Measurements from ENCODE around the gene ACAT1. TPM values are rescaled to one million over a fixed set of nuclear protein-coding genes. Genes with fewer than 3 reads are reported as not detected.

Gene ACAT1
- 182 TPM for total RNA-seq

GRCh38 chr11:108121274-108122155 lies at the start of gene ACAT1:
Gene ACAT1, plus strand, starts transcription at chr11:108121567. Its CDS starts 40 bp downstream, at chr11:108121607.

Other genes with a start within 250 kb of the ACAT1 start
- 16.5 TPM for gene RAB39A, start 193.1 kb upstream of the ACAT1 start, total RNA-seq
- gene CUL5, start 112.7 kb upstream of the ACAT1 start, total RNA-seq = 77.5 TPM
- gene NPAT, start 101.1 kb downstream of the ACAT1 start, total RNA-seq = 35.0 TPM
- 189 TPM for gene ATM, start 101.5 kb downstream of the ACAT1 start, total RNA-seq